ENCODE results near the gene MTSS2. TPM values are rescaled to one million over a fixed set of nuclear protein-coding genes. Genes with fewer than 3 reads are reported as not detected.

The MTSS2 gene
- polyA plus RNA-seq, 1 experiment: 57.9 TPM

DNA sequence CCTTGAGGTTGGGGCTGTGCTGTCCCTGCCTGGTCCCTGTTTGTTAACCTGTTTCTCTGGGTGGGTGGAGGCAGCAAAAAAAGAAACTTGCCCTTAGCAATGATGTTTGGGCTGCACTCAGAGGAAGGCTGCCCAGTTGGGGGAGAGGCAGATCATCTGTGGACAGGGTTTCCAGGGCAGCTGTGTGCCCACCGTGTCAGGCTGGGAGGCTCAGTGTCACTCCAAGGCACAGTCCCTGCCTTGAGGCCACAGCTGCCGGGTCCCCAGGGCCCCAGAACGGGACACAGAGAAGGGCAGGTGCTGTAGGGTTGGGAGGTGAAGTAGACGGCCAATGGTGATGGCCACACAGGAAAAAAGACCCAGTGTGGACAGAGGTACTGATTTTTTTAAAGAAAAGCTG, 35.6 kb downstream of the MTSS2 start:
- no peaks in the 10 kb centered on the region; the same call in 1 of the 2 replicates for H3K9me3 ChIP-seq (ENCODE audit: control insufficient read depth, insufficient read depth, low read length)
- POLR2A ChIA-PET: no interaction called here
- CTCF ChIA-PET: interaction anchor here (1.1 kb wide), 1 partner anchor 11 kb away, joined by 4 read pairs; no protein-coding TSS in a partner anchor

DNA sequence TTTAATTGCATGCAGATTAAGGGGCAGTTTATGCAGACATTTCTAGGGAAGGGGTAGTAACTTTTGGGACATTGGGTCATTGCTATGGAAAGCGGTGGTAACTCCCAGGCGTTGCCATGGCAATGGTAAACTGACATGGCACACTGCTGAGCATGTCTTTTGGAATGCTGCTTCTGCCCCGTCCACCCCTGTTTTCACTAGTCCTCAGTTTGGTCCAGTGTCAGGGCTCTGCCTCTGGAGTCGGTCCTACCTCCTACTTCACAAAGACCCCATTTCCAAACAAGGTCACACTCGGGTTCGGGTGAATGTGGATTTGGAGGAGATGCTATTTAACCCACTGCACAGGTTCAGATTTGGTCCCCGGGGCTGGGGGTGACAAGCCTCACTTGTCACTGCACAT, 36.6 kb downstream of the MTSS2 start:
- no peaks in the 10 kb centered on the region; the same call in 1 of the 2 replicates for H3K9me3 ChIP-seq (ENCODE audit: control insufficient read depth, insufficient read depth, low read length)
- CTCF ChIA-PET: no interaction called here
- TF ChIP-seq, protein P1, sequence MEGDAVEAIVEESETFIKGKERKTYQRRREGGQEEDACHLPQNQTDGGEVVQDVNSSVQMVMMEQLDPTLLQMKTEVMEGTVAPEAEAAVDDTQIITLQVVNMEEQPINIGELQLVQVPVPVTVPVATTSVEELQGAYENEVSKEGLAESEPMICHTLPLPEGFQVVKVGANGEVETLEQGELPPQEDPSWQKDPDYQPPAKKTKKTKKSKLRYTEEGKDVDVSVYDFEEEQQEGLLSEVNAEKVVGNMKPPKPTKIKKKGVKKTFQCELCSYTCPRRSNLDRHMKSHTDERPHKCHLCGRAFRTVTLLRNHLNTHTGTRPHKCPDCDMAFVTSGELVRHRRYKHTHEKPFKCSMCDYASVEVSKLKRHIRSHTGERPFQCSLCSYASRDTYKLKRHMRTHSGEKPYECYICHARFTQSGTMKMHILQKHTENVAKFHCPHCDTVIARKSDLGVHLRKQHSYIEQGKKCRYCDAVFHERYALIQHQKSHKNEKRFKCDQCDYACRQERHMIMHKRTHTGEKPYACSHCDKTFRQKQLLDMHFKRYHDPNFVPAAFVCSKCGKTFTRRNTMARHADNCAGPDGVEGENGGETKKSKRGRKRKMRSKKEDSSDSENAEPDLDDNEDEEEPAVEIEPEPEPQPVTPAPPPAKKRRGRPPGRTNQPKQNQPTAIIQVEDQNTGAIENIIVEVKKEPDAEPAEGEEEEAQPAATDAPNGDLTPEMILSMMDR (IDR thresholded peaks at IDR 0.05; ENCODE audit: low read depth, low read length): no peak
- no peaks in the 10 kb centered on the region for H3K27me3 ChIP-seq (ENCODE audit: control insufficient read depth, insufficient read depth, low read length)
- no peak for DNase-seq (ENCODE audit: low read depth, low spot score)
- POLR2A ChIA-PET: no interaction called here
- no peak overlapping the region for H3K27ac ChIP-seq (ENCODE audit: low read depth, low read length)
- H3K4me3 ChIP-seq (ENCODE audit: low read depth, low read length): no peak overlapping the region

More for the DNA sequence above, 35.6 kb downstream of the MTSS2 start:
- TF ChIP-seq, protein P1 (IDR thresholded peaks at IDR 0.05; ENCODE audit: low read depth, low read length): no peak
- no peaks in the 10 kb centered on the region for H3K27me3 ChIP-seq (ENCODE audit: control insufficient read depth, insufficient read depth, low read length)
- no peak for DNase-seq (ENCODE audit: low read depth, low spot score)
- no peak overlapping the region for H3K4me3 ChIP-seq (ENCODE audit: low read depth, low read length)
- no peak overlapping the region for H3K27ac ChIP-seq (ENCODE audit: low read depth, low read length)

DNA sequence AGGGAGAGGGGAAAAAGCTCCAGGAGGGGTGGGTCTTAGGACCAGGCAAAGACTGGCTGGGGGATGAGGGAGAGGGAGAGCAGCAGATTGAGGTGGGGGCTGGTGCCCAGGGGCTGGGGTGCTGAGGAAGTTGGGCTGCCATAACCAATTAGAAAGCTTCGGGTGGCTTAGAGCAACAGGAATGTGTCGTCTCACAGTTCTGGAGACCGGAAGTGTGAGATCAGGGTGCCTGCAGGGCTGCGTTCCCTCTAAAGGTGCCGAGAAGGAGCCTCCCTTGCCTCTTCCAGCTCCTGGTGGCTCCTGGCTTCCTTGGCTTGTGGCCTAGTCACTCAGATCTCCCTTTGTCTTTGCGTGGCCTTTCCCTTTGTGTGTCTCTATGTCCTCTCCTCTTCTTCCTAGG, 37.2 kb downstream of the MTSS2 start:
- no peaks in the 10 kb centered on the region for H3K27me3 ChIP-seq (ENCODE audit: control insufficient read depth, insufficient read depth, low read length)
- POLR2A ChIA-PET: interaction anchor here (0.6 kb wide), 1 partner anchor 14 kb away, joined by 5 read pairs; no protein-coding TSS in a partner anchor
- H3K27ac ChIP-seq (ENCODE audit: low read depth, low read length): no peak overlapping the region
- no peak overlapping the region for H3K4me3 ChIP-seq (ENCODE audit: low read depth, low read length)
- CTCF ChIA-PET: interaction anchor here (0.6 kb wide), 1 partner anchor 104 kb away, joined by 3 read pairs; no protein-coding TSS in a partner anchor
- TF ChIP-seq, protein P1 (IDR thresholded peaks at IDR 0.05; ENCODE audit: low read depth, low read length): no peak
- no peaks in the 10 kb centered on the region; the same call in 1 of the 2 replicates for H3K9me3 ChIP-seq (ENCODE audit: control insufficient read depth, insufficient read depth, low read length)
- DNase-seq (ENCODE audit: low read depth, low spot score): no peak

GRCh38 chr16:70647441-70648359, 38.2 kb downstream of the MTSS2 start:
- Histone ChIP-seq H3K27me3 (ENCODE audit: control insufficient read depth, insufficient read depth, low read length) (no peaks in the 10 kb centered on the region), H3K9me3 (ENCODE audit: control insufficient read depth, insufficient read depth, low read length) (no peaks in the 10 kb centered on the region; the same call in 1 of the 2 replicates), H3K27ac (ENCODE audit: low read depth, low read length) (no peak overlapping the region), H3K4me3 (ENCODE audit: low read depth, low read length) (no peak overlapping the region)
- ChIA-PET CTCF (no interaction called here), POLR2A (no interaction called here)
- TF ChIP-seq, protein P1 (IDR thresholded peaks at IDR 0.05; ENCODE audit: low read depth, low read length): no peak
- no peak for DNase-seq (ENCODE audit: low read depth, low spot score)

Data from AG04450 (cell line).